ENCODE measurements around the gene RAMP1.

Gene RAMP1

GRCh38 chr2:237868631-237869342, 9.4 kb downstream of the RAMP1 start:
- Histone ChIP-seq H3K27me3 (ENCODE audit: control insufficient read depth in 5 of 5, insufficient read depth in 4 of 5, low read length in 5 of 5) (peaks cover 5 to 21% (median 12%) of the 10 kb centered on the region in 5 donors), H3K9me3 (ENCODE audit: control insufficient read depth in 5 of 5, low read length in 5 of 5) (no peaks in the 10 kb centered on the region), H3K9ac (ENCODE audit: low read length in 5 of 5) (no peak overlapping the region), H3K36me3 (ENCODE audit: control insufficient read depth in 5 of 5, insufficient read depth in 5 of 5, low read length in 5 of 5) (no peaks in the 10 kb centered on the region), H3K27ac (ENCODE audit: low read depth, low read length) (no peak overlapping the region), H3K4me1 (ENCODE audit: control insufficient read depth in 5 of 5, insufficient read depth in 5 of 5, low read length in 5 of 5) (peaks cover 0 to 5% (median 0%) of the 10 kb centered on the region in 5 donors), H3K4me3 (ENCODE audit: low read depth in 1 of 5, low read length in 5 of 5) (peak overlapping the region in 2 of 5 donors; percentile 23 to 26)

- Histone ChIP-seq H3K27ac (ENCODE audit: low read depth, low read length) (no peak overlapping the region), H3K4me3 (ENCODE audit: low read depth in 1 of 5, low read length in 5 of 5) (no peak overlapping the region), H3K4me1 (ENCODE audit: control insufficient read depth in 5 of 5, insufficient read depth in 5 of 5, low read length in 5 of 5) (peaks cover 0 to 5% (median 0%) of the 10 kb centered on the region in 5 donors), H3K9me3 (ENCODE audit: control insufficient read depth in 5 of 5, low read length in 5 of 5) (no peaks in the 10 kb centered on the region), H3K27me3 (ENCODE audit: control insufficient read depth in 5 of 5, insufficient read depth in 4 of 5, low read length in 5 of 5) (peaks cover 5 to 20% (median 6%) of the 10 kb centered on the region in 5 donors), H3K9ac (ENCODE audit: low read length in 5 of 5) (no peak overlapping the region), H3K36me3 (ENCODE audit: control insufficient read depth in 5 of 5, insufficient read depth in 5 of 5, low read length in 5 of 5) (no peaks in the 10 kb centered on the region)
Observed at GRCh38 chr2:237869343-237870102, 10.1 kb downstream of the RAMP1 start.

GRCh38 chr2:237870126-237870525, 10.7 kb downstream of the RAMP1 start:
- Histone ChIP-seq H3K9ac (ENCODE audit: low read length in 5 of 5) (no peak overlapping the region), H3K4me1 (ENCODE audit: control insufficient read depth in 5 of 5, insufficient read depth in 5 of 5, low read length in 5 of 5) (peaks cover 0 to 5% (median 0%) of the 10 kb centered on the region in 5 donors), H3K27me3 (ENCODE audit: control insufficient read depth in 5 of 5, insufficient read depth in 4 of 5, low read length in 5 of 5) (peaks cover 4 to 15% (median 5%) of the 10 kb centered on the region in 5 donors), H3K36me3 (ENCODE audit: control insufficient read depth in 5 of 5, insufficient read depth in 5 of 5, low read length in 5 of 5) (no peaks in the 10 kb centered on the region), H3K4me3 (ENCODE audit: low read depth in 1 of 5, low read length in 5 of 5) (no peak overlapping the region), H3K9me3 (ENCODE audit: control insufficient read depth in 5 of 5, low read length in 5 of 5) (no peaks in the 10 kb centered on the region), H3K27ac (ENCODE audit: low read depth, low read length) (no peak overlapping the region)

- H3K27ac ChIP-seq (ENCODE audit: low read depth, low read length) = no peak overlapping the region
- H3K4me1 ChIP-seq (ENCODE audit: control insufficient read depth in 5 of 5, insufficient read depth in 5 of 5, low read length in 5 of 5) = peaks cover 0 to 5% (median 0%) of the 10 kb centered on the region in 5 donors
- no peaks in the 10 kb centered on the region for H3K36me3 ChIP-seq (ENCODE audit: control insufficient read depth in 5 of 5, insufficient read depth in 5 of 5, low read length in 5 of 5)
- no peaks in the 10 kb centered on the region for H3K9me3 ChIP-seq (ENCODE audit: control insufficient read depth in 5 of 5, low read length in 5 of 5)
- H3K27me3 ChIP-seq (ENCODE audit: control insufficient read depth in 5 of 5, insufficient read depth in 4 of 5, low read length in 5 of 5) = peaks cover 4 to 16% (median 9%) of the 10 kb centered on the region in 5 donors
- H3K9ac ChIP-seq (ENCODE audit: low read length in 5 of 5) = no peak overlapping the region
- no peak overlapping the region for H3K4me3 ChIP-seq (ENCODE audit: low read depth in 1 of 5, low read length in 5 of 5)
Observed at GRCh38 chr2:237870754-237871651, 11.6 kb downstream of the RAMP1 start.

GRCh38 chr2:237872178-237872887, 12.9 kb downstream of the RAMP1 start:
- H3K4me3 ChIP-seq (ENCODE audit: low read depth in 1 of 5, low read length in 5 of 5) = no peak overlapping the region
- no peak overlapping the region for H3K27ac ChIP-seq (ENCODE audit: low read depth, low read length)
- no peaks in the 10 kb centered on the region for H3K36me3 ChIP-seq (ENCODE audit: control insufficient read depth in 5 of 5, insufficient read depth in 5 of 5, low read length in 5 of 5)
- no peak overlapping the region for H3K9ac ChIP-seq (ENCODE audit: low read length in 5 of 5)
- peaks cover 0 to 5% (median 0%) of the 10 kb centered on the region in 5 donors for H3K4me1 ChIP-seq (ENCODE audit: control insufficient read depth in 5 of 5, insufficient read depth in 5 of 5, low read length in 5 of 5)
- peaks cover 4 to 16% (median 9%) of the 10 kb centered on the region in 5 donors for H3K27me3 ChIP-seq (ENCODE audit: control insufficient read depth in 5 of 5, insufficient read depth in 4 of 5, low read length in 5 of 5)
- no peaks in the 10 kb centered on the region for H3K9me3 ChIP-seq (ENCODE audit: control insufficient read depth in 5 of 5, low read length in 5 of 5)

- no peaks in the 10 kb centered on the region for H3K36me3 ChIP-seq (ENCODE audit: control insufficient read depth in 5 of 5, insufficient read depth in 5 of 5, low read length in 5 of 5)
- no peak overlapping the region for H3K9ac ChIP-seq (ENCODE audit: low read length in 5 of 5)
- H3K4me3 ChIP-seq (ENCODE audit: low read depth in 1 of 5, low read length in 5 of 5) = no peak overlapping the region
- H3K27ac ChIP-seq (ENCODE audit: low read depth, low read length) = no peak overlapping the region
- H3K27me3 ChIP-seq (ENCODE audit: control insufficient read depth in 5 of 5, insufficient read depth in 4 of 5, low read length in 5 of 5) = peaks cover 4 to 16% (median 9%) of the 10 kb centered on the region in 5 donors
- no peaks in the 10 kb centered on the region for H3K9me3 ChIP-seq (ENCODE audit: control insufficient read depth in 5 of 5, low read length in 5 of 5)
- H3K4me1 ChIP-seq (ENCODE audit: control insufficient read depth in 5 of 5, insufficient read depth in 5 of 5, low read length in 5 of 5) = peaks cover 0 to 5% (median 0%) of the 10 kb centered on the region in 5 donors
Observed at GRCh38 chr2:237873421-237873831, 14.0 kb downstream of the RAMP1 start.

GRCh38 chr2:237873897-237874551, 14.6 kb downstream of the RAMP1 start:
- no peaks in the 10 kb centered on the region for H3K36me3 ChIP-seq (ENCODE audit: control insufficient read depth in 5 of 5, insufficient read depth in 5 of 5, low read length in 5 of 5)
- H3K9me3 ChIP-seq (ENCODE audit: control insufficient read depth in 5 of 5, low read length in 5 of 5) = no peaks in the 10 kb centered on the region
- no peak overlapping the region for H3K27ac ChIP-seq (ENCODE audit: low read depth, low read length)
- peaks cover 4 to 16% (median 9%) of the 10 kb centered on the region in 5 donors for H3K27me3 ChIP-seq (ENCODE audit: control insufficient read depth in 5 of 5, insufficient read depth in 4 of 5, low read length in 5 of 5)
- H3K9ac ChIP-seq (ENCODE audit: low read length in 5 of 5) = no peak overlapping the region
- H3K4me1 ChIP-seq (ENCODE audit: control insufficient read depth in 5 of 5, insufficient read depth in 5 of 5, low read length in 5 of 5) = peaks cover 0 to 1% (median 0%) of the 10 kb centered on the region in 5 donors
- H3K4me3 ChIP-seq (ENCODE audit: low read depth in 1 of 5, low read length in 5 of 5) = no peak overlapping the region

- Histone ChIP-seq H3K27ac (ENCODE audit: low read depth, low read length) (no peak overlapping the region), H3K4me3 (ENCODE audit: low read depth in 1 of 5, low read length in 5 of 5) (no peak overlapping the region), H3K27me3 (ENCODE audit: control insufficient read depth in 5 of 5, insufficient read depth in 4 of 5, low read length in 5 of 5) (peaks cover 4 to 16% (median 9%) of the 10 kb centered on the region in 5 donors), H3K9me3 (ENCODE audit: control insufficient read depth in 5 of 5, low read length in 5 of 5) (no peaks in the 10 kb centered on the region), H3K4me1 (ENCODE audit: control insufficient read depth in 5 of 5, insufficient read depth in 5 of 5, low read length in 5 of 5) (no peaks in the 10 kb centered on the region), H3K36me3 (ENCODE audit: control insufficient read depth in 5 of 5, insufficient read depth in 5 of 5, low read length in 5 of 5) (no peaks in the 10 kb centered on the region), H3K9ac (ENCODE audit: low read length in 5 of 5) (no peak overlapping the region)
Observed at GRCh38 chr2:237874585-237875161, 15.2 kb downstream of the RAMP1 start.
